Liver (tissue), 9 donors: ENCODE data around the gene LDHAL6B. TPM values are rescaled to one million over a fixed set of nuclear protein-coding genes. Genes with fewer than 3 reads are reported as not detected.

Experiments used
- DNase-seq: peaks from one replicate; pipeline ENCODE4 v3.0.0-alpha.2; 2017; ENCODE audit warnings: low spot score
- H3K27ac ChIP-seq, 2 donors: one replicate each; pipeline ENCODE4 v1.7.0; 2013; ENCODE audit warnings: inconsistent platforms in 2 of 2, low read length in 2 of 2, control low read depth in 1 of 2, low read depth in 1 of 2, mild to moderate bottlenecking in 1 of 2
- H3K27me3 ChIP-seq, 4 donors: one replicate each; pipeline versions ENCODE4 v1.6.1 to v1.7.0; 2013; ENCODE audit warnings: low read length in 3 of 4, inconsistent platforms in 1 of 4, mild to moderate bottlenecking in 1 of 4, moderate library complexity in 1 of 4; ENCODE audit not compliant: control insufficient read depth in 4 of 4, insufficient read depth in 4 of 4
- H3K36me3 ChIP-seq, 4 donors: one replicate each; pipeline versions ENCODE4 v1.6.1 to v1.7.0; 2013; ENCODE audit warnings: low read length in 3 of 4, mild to moderate bottlenecking in 3 of 4, low read depth in 1 of 4, moderate library complexity in 1 of 4; ENCODE audit not compliant: control insufficient read depth in 4 of 4, insufficient read depth in 3 of 4
- H3K4me1 ChIP-seq, 4 donors: one replicate each; pipeline versions ENCODE4 v1.6.1 to v1.7.0; 2013; ENCODE audit warnings: low read length in 3 of 4, mild to moderate bottlenecking in 3 of 4, moderate library complexity in 1 of 4; ENCODE audit not compliant: control insufficient read depth in 4 of 4, insufficient read depth in 4 of 4
- H3K4me3 ChIP-seq, 3 donors: one replicate each; pipeline versions ENCODE4 v1.6.1 to v1.7.0; 2013; ENCODE audit warnings: low read length in 3 of 3, control low read depth in 1 of 3, low read depth in 1 of 3, mild to moderate bottlenecking in 1 of 3
- H3K9ac ChIP-seq, 2 donors: one replicate each; pipeline ENCODE4 v1.7.0; 2013; ENCODE audit warnings: low read length in 2 of 2, mild to moderate bottlenecking in 2 of 2, moderate library complexity in 2 of 2, control low read depth in 1 of 2, low read depth in 1 of 2
- H3K9me3 ChIP-seq, 4 donors: one replicate each; pipeline versions ENCODE4 v1.6.1 to v1.7.0; 2013; ENCODE audit warnings: low read length in 3 of 4; ENCODE audit not compliant: control insufficient read depth in 4 of 4
- EGR1 ChIP-seq, 2 donors: IDR thresholded peaks; 2 replicates each; pipeline ENCODE4 v1.6.1; 2016 to 2018; ENCODE audit warnings: antibody characterized with exemption in 2 of 2, low read depth in 2 of 2
- FOXA1 ChIP-seq: IDR thresholded peaks from 2 replicates; pipeline ENCODE4 v1.6.1; 2016; ENCODE audit warnings: antibody characterized with exemption
- GABPA ChIP-seq, 2 donors: IDR thresholded peaks in 1 of 2; conservative IDR thresholded peaks in 1 of 2; 2 replicates each; pipeline ENCODE4 v1.6.1; 2016; ENCODE audit warnings: antibody characterized with exemption in 2 of 2, mild to moderate bottlenecking in 1 of 2, moderate library complexity in 1 of 2
- HNF4A ChIP-seq, 2 donors: conservative IDR thresholded peaks; 2 replicates each; pipeline ENCODE4 v1.6.1; 2016; ENCODE audit warnings: antibody characterized with exemption in 2 of 2, mild to moderate bottlenecking in 2 of 2
- HNF4G ChIP-seq: IDR thresholded peaks from 2 replicates; pipeline ENCODE4 v1.6.1; 2016; ENCODE audit warnings: antibody characterized with exemption
- JUND ChIP-seq, 2 donors: IDR thresholded peaks; 2 replicates each; pipeline ENCODE4 v1.6.1; 2016; ENCODE audit warnings: antibody characterized with exemption in 2 of 2
- MAX ChIP-seq: IDR thresholded peaks from 2 replicates; pipeline ENCODE4 v1.6.1; 2016; ENCODE audit warnings: antibody characterized with exemption
- RAD21 ChIP-seq, 2 donors: IDR thresholded peaks; 2 replicates each; pipeline ENCODE4 v1.6.1; 2016; ENCODE audit warnings: antibody characterized with exemption in 2 of 2, mild to moderate bottlenecking in 2 of 2
- RXRA ChIP-seq, 2 donors: IDR thresholded peaks; 2 replicates each; pipeline ENCODE4 v1.6.1; 2017 to 2018; ENCODE audit warnings: antibody characterized with exemption in 2 of 2, mild to moderate bottlenecking in 1 of 2
- TAF1 ChIP-seq: conservative IDR thresholded peaks from 2 replicates; pipeline ENCODE4 v1.6.1; 2016; ENCODE audit warnings: antibody characterized with exemption, mild to moderate bottlenecking
- YY1 ChIP-seq: IDR thresholded peaks from 2 replicates; pipeline ENCODE4 v1.6.1; 2016; ENCODE audit warnings: antibody characterized with exemption, mild to moderate bottlenecking
- WGBS: extraction: QIAGEN DNeasy Blood & Tissue Kit; methylation state at CpG from one replicate; pipeline ENCODE4 v1.1.7; 2013; 5-methylcytosine and 5-hydroxymethylcytosine counted together
- polyA plus RNA-seq, 2 donors: library from polyadenylated mRNA; stranded (reverse) in 1 of 2; unstranded in 1 of 2; fragments of 200-250 nt in 1 of 2; fragments of >200 nt in 1 of 2; fragmentation: Nextera tagmentation in 1 of 2; extraction: Ambion mirVana in 1 of 2; gene quantifications; one replicate each; pipeline versions ENCODE4 v1.2.1 to v1.2.3, GENCODE V29; 2013 to 2015
- total RNA-seq, 2 donors: library from RNA; depleted of rRNA; stranded (reverse); fragments of >200 nt; gene quantifications; one replicate each; pipeline ENCODE4 v1.2.3, GENCODE V29; 2014
- TF ChIP-seq, protein P1 (sequence below): IDR thresholded peaks from 2 replicates; pipeline ENCODE4 v1.6.1; 2016; ENCODE audit warnings: antibody characterized with exemption
- TF ChIP-seq, protein P2 (sequence below): fragments of 150-350 bp; IDR thresholded peaks from 2 replicates; pipeline ENCODE4 v1.5.1; 2017; ENCODE audit warnings: improper control_type of control experiment, low read depth, low read length; ENCODE audit not compliant: missing input control
- TF ChIP-seq, protein P3 (sequence below): IDR thresholded peaks from 2 replicates; pipeline ENCODE4 v1.6.1; 2016; ENCODE audit warnings: antibody characterized with exemption
- donor health status: healthy.
- donor health status: healthy.
- donor health status: healthy.
- donor health status: healthy.
- donor health status: healthy.

LDHAL6B gene
- total and polyA plus RNA-seq, 4 donors = not detected

DNA sequence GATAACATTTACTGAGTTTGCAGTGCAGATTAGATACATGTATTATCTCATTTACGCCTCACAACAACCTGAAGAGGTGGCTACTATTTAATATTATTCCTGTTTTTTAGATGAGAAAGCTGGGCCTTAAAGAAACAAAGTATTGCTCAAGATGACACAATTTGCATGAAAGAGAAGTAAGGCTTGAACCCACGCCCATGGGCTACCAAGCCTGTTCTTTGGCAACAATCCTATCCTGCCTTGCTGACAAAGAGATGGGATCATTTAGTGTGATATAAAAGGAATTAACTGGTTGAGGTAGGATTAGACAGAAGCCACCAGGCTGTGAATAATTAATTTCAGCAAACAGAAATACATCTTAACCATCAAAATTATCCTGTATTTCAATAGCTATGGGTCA is 9.2 kb upstream of the LDHAL6B start:
- 93% methylated on average over 2 of the region's 2 CpGs for WGBS
- Histone ChIP-seq H3K9ac (no peak overlapping the region), H3K4me1 (no peaks in the 10 kb centered on the region), H3K27ac (no peak overlapping the region), H3K4me3 (no peak overlapping the region), H3K27me3 (no peaks in the 10 kb centered on the region), H3K36me3 (peaks cover 0 to 62% (median 43%) of the 10 kb centered on the region in 4 donors), H3K9me3 (no peaks in the 10 kb centered on the region)
- no peak for DNase-seq
- TF ChIP-seq MAX (no peak), TAF1 (no peak), HNF4A (conservative IDR thresholded peaks at IDR 0.05) (no peak), RAD21 (IDR thresholded peaks at IDR 0.05) (no peak), JUND (IDR thresholded peaks at IDR 0.05) (no peak)
- TF ChIP-seq, protein P1, sequence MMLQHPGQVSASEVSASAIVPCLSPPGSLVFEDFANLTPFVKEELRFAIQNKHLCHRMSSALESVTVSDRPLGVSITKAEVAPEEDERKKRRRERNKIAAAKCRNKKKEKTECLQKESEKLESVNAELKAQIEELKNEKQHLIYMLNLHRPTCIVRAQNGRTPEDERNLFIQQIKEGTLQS = no peak
- TF ChIP-seq, protein P2, sequence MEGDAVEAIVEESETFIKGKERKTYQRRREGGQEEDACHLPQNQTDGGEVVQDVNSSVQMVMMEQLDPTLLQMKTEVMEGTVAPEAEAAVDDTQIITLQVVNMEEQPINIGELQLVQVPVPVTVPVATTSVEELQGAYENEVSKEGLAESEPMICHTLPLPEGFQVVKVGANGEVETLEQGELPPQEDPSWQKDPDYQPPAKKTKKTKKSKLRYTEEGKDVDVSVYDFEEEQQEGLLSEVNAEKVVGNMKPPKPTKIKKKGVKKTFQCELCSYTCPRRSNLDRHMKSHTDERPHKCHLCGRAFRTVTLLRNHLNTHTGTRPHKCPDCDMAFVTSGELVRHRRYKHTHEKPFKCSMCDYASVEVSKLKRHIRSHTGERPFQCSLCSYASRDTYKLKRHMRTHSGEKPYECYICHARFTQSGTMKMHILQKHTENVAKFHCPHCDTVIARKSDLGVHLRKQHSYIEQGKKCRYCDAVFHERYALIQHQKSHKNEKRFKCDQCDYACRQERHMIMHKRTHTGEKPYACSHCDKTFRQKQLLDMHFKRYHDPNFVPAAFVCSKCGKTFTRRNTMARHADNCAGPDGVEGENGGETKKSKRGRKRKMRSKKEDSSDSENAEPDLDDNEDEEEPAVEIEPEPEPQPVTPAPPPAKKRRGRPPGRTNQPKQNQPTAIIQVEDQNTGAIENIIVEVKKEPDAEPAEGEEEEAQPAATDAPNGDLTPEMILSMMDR = no peak

GRCh38 chr15:59199626-59200465 is 6.8 kb upstream of the LDHAL6B start:
- peaks cover 0 to 61% (median 36%) of the 10 kb centered on the region in 4 donors for H3K36me3 ChIP-seq
- 91% methylated on average over 10 of the region's 10 CpGs for WGBS
- DNase-seq = no peak
- no peaks in the 10 kb centered on the region for H3K27me3 ChIP-seq
- TF ChIP-seq EGR1 (IDR thresholded peaks at IDR 0.05; ENCODE audit: low read depth in 2 of 2) = no peak
- no peak for TF ChIP-seq HNF4A (conservative IDR thresholded peaks at IDR 0.05)
- TF ChIP-seq HNF4G = no peak
- no peak for TF ChIP-seq GABPA (IDR thresholded peaks at IDR 0.05 in 1 of 2, conservative IDR thresholded peaks at IDR 0.05 in 1 of 2)
- TF ChIP-seq JUND (IDR thresholded peaks at IDR 0.05) = no peak
- no peak for TF ChIP-seq FOXA1
- TF ChIP-seq, protein P3, sequence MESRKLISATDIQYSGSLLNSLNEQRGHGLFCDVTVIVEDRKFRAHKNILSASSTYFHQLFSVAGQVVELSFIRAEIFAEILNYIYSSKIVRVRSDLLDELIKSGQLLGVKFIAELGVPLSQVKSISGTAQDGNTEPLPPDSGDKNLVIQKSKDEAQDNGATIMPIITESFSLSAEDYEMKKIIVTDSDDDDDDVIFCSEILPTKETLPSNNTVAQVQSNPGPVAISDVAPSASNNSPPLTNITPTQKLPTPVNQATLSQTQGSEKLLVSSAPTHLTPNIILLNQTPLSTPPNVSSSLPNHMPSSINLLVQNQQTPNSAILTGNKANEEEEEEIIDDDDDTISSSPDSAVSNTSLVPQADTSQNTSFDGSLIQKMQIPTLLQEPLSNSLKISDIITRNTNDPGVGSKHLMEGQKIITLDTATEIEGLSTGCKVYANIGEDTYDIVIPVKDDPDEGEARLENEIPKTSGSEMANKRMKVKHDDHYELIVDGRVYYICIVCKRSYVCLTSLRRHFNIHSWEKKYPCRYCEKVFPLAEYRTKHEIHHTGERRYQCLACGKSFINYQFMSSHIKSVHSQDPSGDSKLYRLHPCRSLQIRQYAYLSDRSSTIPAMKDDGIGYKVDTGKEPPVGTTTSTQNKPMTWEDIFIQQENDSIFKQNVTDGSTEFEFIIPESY = no peak
- TF ChIP-seq YY1 = no peak
- no peak for TF ChIP-seq RXRA (IDR thresholded peaks at IDR 0.05)
- TF ChIP-seq TAF1 = no peak
- H3K9me3 ChIP-seq = no peaks in the 10 kb centered on the region
- no peaks in the 10 kb centered on the region for H3K4me1 ChIP-seq
- no peak overlapping the region for H3K4me3 ChIP-seq
- H3K9ac ChIP-seq = no peak overlapping the region
- no peak overlapping the region for H3K27ac ChIP-seq
